Measurements from ENCODE around the gene TLX2.

TLX2 gene

DNA sequence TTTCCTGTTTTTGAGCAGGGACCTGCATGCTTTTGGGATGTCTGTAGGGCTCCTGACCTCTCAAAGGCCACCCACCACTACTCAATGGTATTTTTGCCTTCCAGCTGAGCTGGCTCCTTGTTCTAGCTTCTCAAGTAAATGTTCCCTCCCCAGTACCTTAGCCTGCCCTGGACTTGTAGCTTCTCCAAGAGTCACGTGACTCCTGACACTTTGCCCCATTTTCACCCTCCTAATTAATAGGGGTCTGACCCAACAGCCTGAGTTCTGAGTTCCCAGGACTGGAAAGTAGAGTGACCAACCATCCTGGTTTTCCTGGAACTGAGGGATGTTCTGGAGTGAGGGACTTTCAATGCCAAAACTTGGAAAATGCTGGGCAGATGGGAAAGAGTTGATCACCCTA, 18.8 kb upstream of the TLX2 start:
- Histone ChIP-seq H3K4me3 (no peak overlapping the region), H3K27ac (no peak overlapping the region)

GRCh38 chr2:74496997-74497776, 17.1 kb upstream of the TLX2 start:
- H3K4me3 ChIP-seq, result peak overlapping the region in 4 of 7 experiments; percentile 26 to 43 (median 28)

GRCh38 chr2:74497777-74498499, 16.3 kb upstream of the TLX2 start:
- Histone ChIP-seq H3K27ac (peak overlapping the region in 2 of 21 experiments; percentile 56 to 65), H3K4me3 (peak overlapping the region; percentile 3 to 43 (median 26))

More at GRCh38 chr2:74496997-74497776, 17.1 kb upstream of the TLX2 start:
- peak overlapping the region in 1 of 21 experiments; percentile 56 for H3K27ac ChIP-seq

DNA sequence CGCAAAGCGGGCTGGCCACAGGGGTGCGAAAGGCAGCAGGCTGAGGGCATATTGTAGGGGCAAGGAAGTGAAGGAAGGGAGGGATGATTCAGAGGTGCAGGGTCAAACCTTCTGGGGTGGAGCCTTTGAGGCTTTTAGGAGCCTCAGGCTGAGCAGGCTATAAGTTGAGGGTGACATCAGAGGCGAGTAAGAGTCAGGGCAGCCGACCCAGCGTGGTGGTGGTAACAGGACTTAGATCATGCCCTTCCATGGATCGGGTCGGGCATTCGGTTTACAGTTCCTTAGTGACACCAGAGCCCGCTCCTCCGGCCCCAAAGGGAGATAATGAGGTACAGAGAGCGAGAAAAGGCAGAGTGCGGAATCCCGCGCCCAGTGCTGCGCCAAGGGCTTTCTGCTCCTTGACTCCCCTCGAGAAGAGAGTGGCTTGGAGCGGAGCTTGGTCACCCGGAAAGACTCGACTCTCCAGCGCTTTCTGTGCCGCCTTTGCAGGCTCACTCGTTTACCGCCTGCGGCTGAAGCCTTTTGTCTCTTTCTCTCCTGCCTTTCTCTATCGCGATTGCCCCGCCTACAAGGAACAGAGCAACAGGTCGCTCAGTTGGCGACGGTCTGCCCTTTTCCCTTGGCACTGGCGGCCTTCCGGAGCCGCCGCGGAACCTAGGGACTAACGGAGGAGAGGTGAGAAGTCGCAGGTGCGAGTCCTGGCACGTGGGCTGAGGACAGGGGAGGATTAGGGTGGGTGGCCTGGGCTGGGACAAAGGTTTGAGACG, 15.6 kb upstream of the TLX2 start:
- Histone ChIP-seq H3K4me3 (peak overlapping the region; percentile 3 to 43 (median 26)), H3K27ac (peak overlapping the region in 2 of 21 experiments; percentile 56 to 65)

DNA sequence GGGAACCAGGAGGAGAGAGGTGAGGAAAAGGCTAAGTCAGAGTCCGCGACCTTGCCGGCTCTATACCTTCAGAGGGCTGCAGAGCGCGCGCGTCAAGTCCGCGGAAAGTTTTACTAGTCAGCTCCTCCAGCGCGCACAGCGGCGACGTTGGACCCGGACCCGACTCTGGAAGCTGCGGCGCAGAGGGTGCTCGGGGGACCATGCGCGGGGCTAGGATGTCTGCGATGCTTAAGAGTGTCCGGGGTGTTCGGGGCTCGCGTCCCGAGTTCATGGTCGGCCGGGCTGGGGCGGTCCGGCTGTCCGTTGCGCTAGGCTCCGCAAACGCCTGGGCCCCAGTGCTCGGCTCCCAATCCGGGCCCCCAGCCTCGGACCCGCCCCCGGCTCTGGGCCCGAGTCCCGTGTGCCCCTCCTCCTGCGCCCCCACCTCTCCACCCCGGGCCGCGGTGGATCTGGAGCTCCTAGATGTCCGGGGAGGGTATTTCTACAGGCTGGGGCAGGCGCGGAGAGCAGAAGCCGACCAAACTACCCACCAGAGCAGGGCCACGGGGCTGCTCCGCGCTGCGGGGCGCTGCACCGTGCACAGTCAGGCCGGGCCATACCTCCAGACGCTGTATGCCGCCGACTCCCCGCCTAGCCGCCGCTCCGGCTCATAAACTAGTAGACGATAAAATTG, 14.8 kb upstream of the TLX2 start, which contains the start of gene LBX2:
Gene LBX2 (minus strand): TSS at position 337 of the 673 bp plus-strand sequence. CDS start 66 bp downstream, at position 271.
- H3K4me3 ChIP-seq, result peak within 1 kb of the TSS in 6 of 7 experiments; percentile 9 to 43 (median 26)

GRCh38 chr2:74499940-74500577, 14.2 kb upstream of the TLX2 start:
- Histone ChIP-seq H3K27ac (no peak overlapping the region), H3K4me3 (no peak overlapping the region)

More for the DNA sequence above, 14.8 kb upstream of the TLX2 start, which contains the start of gene LBX2:
- peak within 1 kb of the TSS in 2 of 21 experiments; percentile 56 to 65 for H3K27ac ChIP-seq

DNA sequence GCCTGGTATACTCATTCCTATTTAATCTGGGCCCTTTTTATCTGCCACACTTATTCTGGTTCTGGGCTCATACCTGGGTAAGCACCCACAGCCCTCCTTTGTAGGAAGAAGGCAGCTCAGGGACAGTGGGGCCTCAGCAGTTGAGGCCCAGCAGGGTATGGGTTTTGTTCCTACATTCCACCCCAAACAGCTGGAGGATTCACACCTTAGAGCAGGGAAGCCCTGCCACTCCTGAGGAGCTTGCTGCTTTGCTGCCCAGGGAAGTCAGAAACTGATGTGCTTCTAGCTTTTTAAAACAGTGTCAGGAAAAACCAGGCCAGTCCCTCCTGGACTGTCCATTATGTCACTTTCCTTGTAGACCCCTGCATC, 13.7 kb upstream of the TLX2 start:
- Histone ChIP-seq H3K27ac (no peak overlapping the region), H3K4me3 (no peak overlapping the region)

- no peak overlapping the region for H3K4me3 ChIP-seq
- H3K27ac ChIP-seq, result no peak overlapping the region
These were observed 12.7 kb upstream of the TLX2 start for GRCh38 chr2:74501335-74502071.

- H3K27ac ChIP-seq, result peak overlapping the region in 19 of 21 experiments; percentile 8 to 92 (median 78)
- H3K4me3 ChIP-seq, result peak overlapping the region; percentile 35 to 58 (median 52)
These were observed 12.0 kb upstream of the TLX2 start for GRCh38 chr2:74502147-74502719.

GRCh38 chr2:74502720-74503505, 11.3 kb upstream of the TLX2 start:
- Histone ChIP-seq H3K4me3 (peak overlapping the region; percentile 35 to 58 (median 52)), H3K27ac (peak overlapping the region in 20 of 21 experiments; percentile 8 to 92 (median 78))

- H3K27ac ChIP-seq, result peak overlapping the region in 20 of 21 experiments; percentile 8 to 92 (median 78)
- peak overlapping the region; percentile 35 to 58 (median 52) for H3K4me3 ChIP-seq
These were observed 10.5 kb upstream of the TLX2 start for GRCh38 chr2:74503506-74504475.

GRCh38 chr2:74504591-74504990, 9.7 kb upstream of the TLX2 start:
- Histone ChIP-seq H3K27ac (no peak overlapping the region), H3K4me3 (no peak overlapping the region)

DNA sequence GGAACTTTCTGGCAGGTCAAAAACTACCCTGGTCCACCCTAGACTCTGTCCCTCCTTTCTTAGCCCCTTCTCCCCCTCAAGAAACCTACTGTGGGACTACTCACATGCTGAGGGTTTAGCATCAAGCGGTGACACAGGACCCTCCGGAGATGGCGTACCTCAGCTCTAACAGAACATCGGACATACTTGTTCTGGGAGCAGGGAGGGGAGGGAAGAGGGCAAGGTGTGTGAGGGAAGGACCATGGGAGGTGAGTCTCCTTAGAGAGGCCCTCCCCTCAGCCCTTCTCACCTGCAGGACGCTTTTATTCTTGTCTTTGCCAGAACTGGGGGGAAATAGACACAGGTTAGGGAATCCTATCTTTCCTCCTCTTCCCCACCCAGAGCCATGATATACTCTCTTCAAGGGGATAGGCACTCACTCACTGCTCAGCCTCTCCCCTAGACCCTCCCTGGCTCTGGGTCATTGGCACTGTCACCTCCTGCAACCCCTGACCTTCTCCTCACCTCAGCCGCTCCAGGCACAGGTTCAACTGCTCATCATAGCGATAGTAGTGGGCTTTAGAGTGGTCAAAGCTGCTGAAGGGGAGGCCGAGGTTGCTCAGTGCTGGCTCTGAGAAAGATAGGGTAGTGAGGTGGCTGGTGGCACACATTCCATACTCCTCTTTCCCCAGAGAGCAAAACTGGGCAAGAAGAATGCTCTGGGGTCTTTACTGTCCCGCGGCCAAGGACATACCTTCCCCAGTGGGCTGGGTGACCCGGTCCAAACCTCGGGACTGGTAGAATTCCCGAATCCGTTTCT, 8.6 kb upstream of the TLX2 start:
- H3K27ac ChIP-seq, result peak overlapping the region in 2 of 21 experiments; percentile 5 to 98
- peak overlapping the region in 2 of 7 experiments; percentile 58 to 70 for H3K4me3 ChIP-seq

- Histone ChIP-seq H3K27ac (peak within 1 kb of the TSS; percentile 72 to 100 (median 98)), H3K4me3 (peak within 1 kb of the TSS; percentile 58 to 90 (median 67))
These were observed 6.9 kb upstream of the TLX2 start, which contains the start of gene PCGF1 for GRCh38 chr2:74507145-74507925. Gene PCGF1 (minus strand): TSS chr2:74507695. CDS start chr2:74507668, 27 bp downstream.
